IPS-18a (cell line): ENCODE measurements around the gene ZDBF2.
"Not testable (repeated sequence)": the region's sequence is repeated elsewhere in the genome, so short reads cannot be mapped to it uniquely, and the experiment has no call there.

Source experiments
- H3K27ac ChIP-seq: one replicate; pipeline ENCODE4 v1.5.1; 2013; ENCODE audit warnings: low read length
- H3K27me3 ChIP-seq: one replicate; pipeline ENCODE4 v1.6.1; 2013; ENCODE audit warnings: mild to moderate bottlenecking, low read length; ENCODE audit not compliant: control insufficient read depth, insufficient read depth
- H3K36me3 ChIP-seq: one replicate; pipeline ENCODE4 v1.6.1; 2013; ENCODE audit warnings: low read depth, low read length; ENCODE audit not compliant: control insufficient read depth
- H3K4me1 ChIP-seq: one replicate; pipeline ENCODE4 v1.6.1; 2013; ENCODE audit warnings: low read depth, low read length; ENCODE audit not compliant: control insufficient read depth
- H3K4me3 ChIP-seq: one replicate; pipeline ENCODE4 v1.5.1; 2013; ENCODE audit warnings: low read length
- H3K9ac ChIP-seq: one replicate; pipeline ENCODE4 v1.6.1; 2013; ENCODE audit warnings: mild to moderate bottlenecking, low read length, moderate library complexity
- H3K9me3 ChIP-seq: one replicate; pipeline ENCODE4 v1.6.1; 2013; ENCODE audit warnings: low read depth, low read length; ENCODE audit not compliant: control insufficient read depth

ZDBF2 gene

DNA sequence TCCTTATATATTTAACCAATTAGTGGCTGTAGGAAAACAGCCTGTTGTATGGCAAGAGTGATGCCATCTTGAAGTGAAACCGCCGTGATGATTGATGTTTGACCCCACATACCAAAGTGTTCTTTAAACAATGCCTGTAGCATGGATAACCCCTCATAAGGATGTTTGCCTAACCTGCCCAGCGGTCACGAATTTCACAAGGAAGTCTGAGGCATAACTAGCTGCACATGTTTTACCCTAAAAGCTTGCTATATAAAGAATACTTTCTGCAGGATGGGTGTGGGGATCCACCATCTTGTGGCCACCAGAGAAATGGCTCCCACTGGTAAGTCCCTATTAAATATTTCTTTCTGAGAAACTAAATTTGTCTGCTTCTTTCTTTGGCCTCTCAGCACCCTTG is 68.7 kb downstream of the ZDBF2 start:
- Histone ChIP-seq H3K27ac (no peak overlapping the region), H3K9me3 (no peaks in the 10 kb centered on the region), H3K9ac (no peak overlapping the region), H3K4me1 (no peaks in the 10 kb centered on the region), H3K4me3 (no peak overlapping the region), H3K27me3 (no peaks in the 10 kb centered on the region), H3K36me3 (no peaks in the 10 kb centered on the region)

DNA sequence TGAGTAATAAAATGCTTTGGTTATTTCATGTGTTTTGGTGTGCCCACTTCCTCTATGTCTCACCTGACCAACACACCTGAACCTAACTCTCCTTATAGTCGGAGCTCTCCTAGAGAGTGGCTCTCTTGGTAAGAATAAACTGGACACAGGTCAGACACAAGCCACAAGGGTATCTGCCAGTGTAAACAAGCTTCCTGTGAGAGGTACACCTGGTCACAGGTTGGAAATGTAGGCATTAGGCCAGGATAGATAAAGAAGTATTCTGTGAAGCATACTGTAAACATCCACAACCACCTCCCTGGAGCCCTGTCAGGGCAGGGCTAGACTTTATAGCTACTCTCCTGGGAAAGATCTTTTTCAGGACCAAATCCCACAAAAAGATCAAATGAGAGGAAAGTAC is 69.4 kb downstream of the ZDBF2 start:
- Histone ChIP-seq H3K9me3 (no peaks in the 10 kb centered on the region), H3K4me1 (no peaks in the 10 kb centered on the region), H3K36me3 (no peaks in the 10 kb centered on the region), H3K4me3 (no peak overlapping the region), H3K9ac (no peak overlapping the region), H3K27me3 (no peaks in the 10 kb centered on the region), H3K27ac (no peak overlapping the region)

DNA sequence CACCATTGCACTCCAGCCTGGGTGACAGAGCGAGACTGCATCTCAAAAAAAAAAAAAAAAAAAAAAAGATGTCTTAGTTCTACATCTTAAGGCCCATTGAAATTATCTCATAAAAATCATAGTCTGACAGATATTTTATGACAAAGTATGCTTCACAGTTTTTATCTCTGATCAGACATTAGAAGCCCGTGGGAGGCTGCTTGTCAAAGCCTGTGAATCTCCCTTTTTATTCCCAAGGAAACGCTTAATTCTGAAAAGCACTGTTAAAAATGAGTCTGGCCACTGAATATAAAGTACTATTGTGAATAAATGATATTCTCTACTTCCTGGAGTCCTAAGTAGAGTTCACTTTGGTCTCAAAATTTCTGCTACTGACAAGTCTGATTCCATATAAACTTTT is 71.1 kb downstream of the ZDBF2 start:
- Histone ChIP-seq H3K4me3 (no peak overlapping the region), H3K9ac (no peak overlapping the region), H3K27me3 (no peaks in the 10 kb centered on the region), H3K9me3 (no peaks in the 10 kb centered on the region), H3K27ac (no peak overlapping the region), H3K4me1 (no peaks in the 10 kb centered on the region), H3K36me3 (no peaks in the 10 kb centered on the region)

DNA sequence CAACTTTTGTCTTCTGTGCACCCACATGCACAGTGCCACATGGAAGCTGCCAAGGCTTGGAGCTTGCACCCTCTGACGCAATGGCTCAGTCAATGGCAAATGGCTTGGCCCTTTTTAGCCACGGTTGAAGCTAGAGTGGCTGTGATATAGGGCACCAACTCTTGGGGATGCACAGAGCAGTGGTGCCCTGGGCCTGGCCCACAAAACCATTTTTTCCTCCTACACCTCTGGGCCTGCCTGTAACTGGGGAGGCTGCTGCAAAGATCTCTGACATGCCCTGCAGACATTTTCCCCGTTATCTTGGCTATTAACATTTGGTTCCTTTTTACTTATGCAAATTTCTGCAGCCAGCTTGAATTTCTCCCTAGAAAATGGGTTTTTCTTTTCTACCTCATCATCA is 74.9 kb downstream of the ZDBF2 start:
- no peak overlapping the region for H3K4me3 ChIP-seq
- no peak overlapping the region for H3K9ac ChIP-seq
- H3K27me3 ChIP-seq, result no peaks in the 10 kb centered on the region
- H3K27ac ChIP-seq, result no peak overlapping the region
- no peaks in the 10 kb centered on the region for H3K36me3 ChIP-seq
- H3K4me1 ChIP-seq, result no peaks in the 10 kb centered on the region
- H3K9me3 ChIP-seq, result no peaks in the 10 kb centered on the region

DNA sequence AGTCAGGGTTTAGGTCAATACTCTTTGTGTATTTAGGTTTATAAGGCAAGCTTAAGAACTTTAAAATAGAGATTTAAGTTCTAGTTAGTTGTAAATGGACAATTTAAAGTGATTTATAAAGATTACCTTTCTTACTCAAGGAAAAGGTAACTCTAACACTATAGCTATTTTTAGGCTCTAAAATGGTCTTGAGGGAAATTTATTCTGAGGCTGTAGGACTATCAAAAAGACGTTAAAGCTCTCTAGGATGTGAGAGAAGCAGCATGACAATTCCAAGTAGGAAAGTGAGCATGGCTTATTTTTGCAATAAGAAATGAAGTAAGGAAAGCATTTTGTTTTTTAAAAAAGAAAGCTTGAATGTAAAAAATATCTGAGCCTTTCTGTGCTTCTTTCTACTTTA is 78.1 kb downstream of the ZDBF2 start:
- H3K9ac ChIP-seq, result no peak overlapping the region
- H3K27ac ChIP-seq, result no peak overlapping the region
- no peaks in the 10 kb centered on the region for H3K27me3 ChIP-seq
- H3K4me3 ChIP-seq, result no peak overlapping the region
- H3K9me3 ChIP-seq, result no peaks in the 10 kb centered on the region
- no peaks in the 10 kb centered on the region for H3K36me3 ChIP-seq
- H3K4me1 ChIP-seq, result no peaks in the 10 kb centered on the region

DNA sequence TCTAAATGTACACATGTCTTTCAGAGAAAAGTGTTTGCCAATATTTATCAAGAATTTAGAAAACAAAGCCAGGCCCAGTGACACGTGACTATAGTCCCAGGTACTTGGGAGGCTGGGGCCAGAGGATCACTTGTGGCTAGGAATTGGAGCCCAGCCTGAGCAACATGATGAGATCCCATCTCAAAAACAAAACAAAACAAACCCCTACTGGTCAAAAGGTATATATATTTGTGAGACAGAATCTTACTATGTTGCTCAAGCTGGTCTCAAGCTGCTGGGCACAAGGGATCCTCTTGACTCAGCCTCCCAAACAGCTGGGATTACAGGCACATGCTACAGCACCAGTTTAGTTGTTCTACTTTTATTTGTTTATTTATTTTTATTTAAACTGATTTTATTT is 79.2 kb downstream of the ZDBF2 start:
- Histone ChIP-seq H3K36me3 (no peaks in the 10 kb centered on the region), H3K4me1 (no peaks in the 10 kb centered on the region), H3K9me3 (no peaks in the 10 kb centered on the region), H3K27me3 (no peaks in the 10 kb centered on the region), H3K9ac (no peak overlapping the region), H3K4me3 (no peak overlapping the region), H3K27ac (no peak overlapping the region)

DNA sequence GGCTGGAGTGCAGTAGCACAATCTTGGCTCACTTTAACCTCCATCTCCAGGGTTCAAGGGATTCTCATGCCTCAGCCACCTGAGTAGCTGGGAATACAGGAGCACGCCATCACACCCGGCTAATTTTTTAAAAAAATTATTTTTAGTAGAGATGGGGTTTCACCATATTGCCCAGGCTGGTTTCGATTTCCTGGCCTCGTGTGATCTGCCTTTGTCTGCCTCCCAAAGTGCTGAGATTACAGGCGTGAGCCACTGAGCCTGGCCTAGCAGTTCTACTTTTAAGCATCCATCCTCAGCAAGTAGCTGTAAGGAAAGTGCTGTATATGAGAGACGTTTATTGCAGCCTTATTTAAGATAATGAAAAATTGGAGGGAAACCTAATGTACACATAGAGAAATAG is 79.7 kb downstream of the ZDBF2 start:
- Histone ChIP-seq H3K9ac (no peak overlapping the region), H3K27me3 (no peaks in the 10 kb centered on the region), H3K4me3 (no peak overlapping the region), H3K36me3 (no peaks in the 10 kb centered on the region), H3K4me1 (no peaks in the 10 kb centered on the region), H3K27ac (no peak overlapping the region), H3K9me3 (no peaks in the 10 kb centered on the region)

DNA sequence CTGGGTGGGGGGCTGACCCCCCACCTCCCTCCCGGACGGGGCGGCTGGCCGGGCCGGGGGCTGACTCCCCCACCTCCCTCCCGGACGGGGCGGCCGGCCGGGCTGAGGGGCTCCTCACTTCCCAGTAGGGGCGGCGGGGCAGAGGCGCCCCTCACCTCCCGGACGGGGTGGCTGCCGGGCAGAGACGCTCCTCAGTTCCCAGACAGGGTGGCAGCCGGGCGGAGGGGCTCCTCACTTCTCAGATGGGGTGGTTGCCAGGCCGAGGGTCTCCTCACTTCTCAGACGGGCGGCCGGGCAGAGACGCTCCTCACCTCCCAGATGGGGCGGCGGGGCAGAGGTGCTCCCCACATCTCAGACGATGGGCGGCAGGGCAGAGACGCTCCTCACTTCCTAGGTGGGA is 82.4 kb downstream of the ZDBF2 start:
- not testable (repeated sequence) for H3K27me3 ChIP-seq, H3K36me3 ChIP-seq, H3K9ac ChIP-seq, H3K9me3 ChIP-seq, H3K4me1 ChIP-seq, H3K4me3 ChIP-seq, H3K27ac ChIP-seq

DNA sequence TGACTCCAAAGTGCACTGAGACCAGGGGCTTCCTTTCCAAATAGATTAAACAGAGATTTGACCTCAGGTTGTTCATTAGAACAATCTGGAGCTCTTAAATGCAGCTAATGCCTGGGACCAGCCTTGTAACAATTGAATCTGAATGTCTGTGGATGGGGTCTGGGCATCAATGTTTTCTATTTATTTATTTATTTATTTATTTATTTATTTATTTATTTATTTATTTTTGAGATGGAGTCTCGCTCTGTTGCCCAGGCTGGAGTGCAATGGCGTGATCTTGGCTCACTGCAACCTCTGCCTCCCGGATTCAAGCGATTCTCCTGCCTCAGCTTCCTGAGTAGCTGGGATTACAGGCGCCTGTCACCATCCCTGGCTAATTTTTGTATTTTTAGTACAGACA is 86.4 kb downstream of the ZDBF2 start:
- not testable (repeated sequence) for H3K27me3 ChIP-seq, H3K36me3 ChIP-seq, H3K9ac ChIP-seq, H3K4me1 ChIP-seq, H3K27ac ChIP-seq, H3K4me3 ChIP-seq, H3K9me3 ChIP-seq

DNA sequence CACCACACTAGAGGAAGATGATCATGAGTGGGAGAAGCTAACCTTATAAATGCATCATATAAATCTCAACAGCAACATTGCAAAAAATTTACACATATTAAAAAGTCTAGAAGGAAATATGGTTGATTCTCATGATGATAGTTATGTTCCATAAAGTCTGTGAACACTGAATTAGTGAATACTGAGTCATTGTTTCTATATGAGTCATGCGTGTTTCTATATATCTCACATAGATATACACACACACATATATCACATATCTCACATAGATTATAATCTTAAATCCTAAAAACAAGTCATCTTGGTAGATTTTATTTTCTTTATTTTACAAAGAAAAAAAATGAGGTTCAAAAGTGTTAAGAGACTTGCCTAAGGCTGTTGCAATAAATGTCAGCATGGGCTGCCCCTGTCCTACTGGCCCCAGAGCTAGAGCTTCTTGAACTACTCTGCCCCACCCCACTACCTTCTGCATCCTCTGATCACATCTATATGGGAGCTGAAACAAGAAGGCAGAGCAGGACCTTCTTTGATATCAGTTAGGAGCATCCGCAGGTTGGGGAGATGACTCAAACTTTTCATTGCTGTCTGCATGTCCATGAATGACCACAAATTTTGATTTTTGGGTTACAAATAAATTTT is 87.1 kb downstream of the ZDBF2 start:
- no peak overlapping the region for H3K27ac ChIP-seq
- H3K9ac ChIP-seq, result no peak overlapping the region
- no peaks in the 10 kb centered on the region for H3K27me3 ChIP-seq
- H3K4me1 ChIP-seq, result no peaks in the 10 kb centered on the region
- H3K4me3 ChIP-seq, result no peak overlapping the region
- no peaks in the 10 kb centered on the region for H3K36me3 ChIP-seq
- H3K9me3 ChIP-seq, result no peaks in the 10 kb centered on the region
